H9 (cell line): ENCODE measurements around the gene P2RY8. TPM values are rescaled to one million over a fixed set of nuclear protein-coding genes. Genes with fewer than 3 reads are reported as not detected.
A peak's percentile ranks its signal among the peaks of the same experiment; 100 is the strongest.

Experiments
- DNase-seq: peaks from one replicate; pipeline ENCODE4 v3.0.0-alpha.2; 2017
- H2AFZ ChIP-seq: one replicate; pipeline ENCODE4 v1.6.1; 2013; ENCODE audit warnings: mild to moderate bottlenecking, low read length, control low read depth, moderate library complexity
- H2AK5ac ChIP-seq: 2 replicates; pipeline ENCODE4 v1.6.1; 2013; ENCODE audit warnings: low read length, control low read depth, mixed read lengths; ENCODE audit not compliant: insufficient read length
- H2BK120ac ChIP-seq: one replicate; pipeline ENCODE4 v1.6.1; 2013; ENCODE audit warnings: low read depth, mild to moderate bottlenecking, low read length, control low read depth, inconsistent platforms; ENCODE audit not compliant: poor library complexity, severe bottlenecking
- H2BK12ac ChIP-seq: 2 replicates; pipeline ENCODE4 v1.6.1; 2013; ENCODE audit warnings: low read length, control low read depth, mixed read lengths, low read depth; ENCODE audit not compliant: insufficient read length
- H2BK15ac ChIP-seq: 2 replicates; pipeline ENCODE4 v1.6.1; 2013; ENCODE audit warnings: low read depth, low read length, control low read depth
- H2BK20ac ChIP-seq: one replicate; pipeline ENCODE4 v1.6.1; 2013; ENCODE audit warnings: low read depth, mild to moderate bottlenecking, low read length, control low read depth, inconsistent platforms; ENCODE audit not compliant: poor library complexity, severe bottlenecking
- H2BK5ac ChIP-seq: 2 replicates; pipeline ENCODE4 v1.6.1; 2013; ENCODE audit warnings: low read length, control low read depth, mixed read lengths; ENCODE audit not compliant: insufficient read length
- H3K14ac ChIP-seq: 2 replicates; pipeline ENCODE4 v1.6.1; 2013; ENCODE audit warnings: low read length, control low read depth; ENCODE audit not compliant: insufficient read depth
- H3K18ac ChIP-seq: 2 replicates; pipeline ENCODE4 v1.6.1; 2013; ENCODE audit warnings: low read depth, mild to moderate bottlenecking, mixed read lengths, low read length, control low read depth; ENCODE audit not compliant: insufficient read length
- H3K23ac ChIP-seq: 2 replicates; pipeline ENCODE4 v1.6.1; 2013; ENCODE audit warnings: low read length, control low read depth, mixed read lengths, low read depth; ENCODE audit not compliant: insufficient read length
- H3K23me2 ChIP-seq: 2 replicates; pipeline ENCODE4 v1.6.1; 2013; ENCODE audit warnings: low read depth, mild to moderate bottlenecking, mixed read lengths, low read length, control low read depth; ENCODE audit not compliant: insufficient read length, poor library complexity, severe bottlenecking
- H3K27ac ChIP-seq: 2 replicates; pipeline ENCODE4 v1.5.1; 2013; ENCODE audit warnings: low read length, control low read depth, mixed read lengths, low read depth; ENCODE audit not compliant: insufficient read length
- H3K27me3 ChIP-seq: 2 replicates; pipeline ENCODE4 v1.6.1; 2013; ENCODE audit warnings: low read length, control low read depth, inconsistent platforms; ENCODE audit not compliant: insufficient read depth
- H3K4ac ChIP-seq: 2 replicates; pipeline ENCODE4 v1.6.1; 2013; ENCODE audit warnings: low read depth, mild to moderate bottlenecking, control low read depth, inconsistent platforms, low read length, moderate library complexity
- H3K4me1 ChIP-seq: 2 replicates; pipeline ENCODE4 v1.6.1; 2013; ENCODE audit warnings: low read length, control low read depth, inconsistent platforms; ENCODE audit not compliant: insufficient read depth
- H3K4me2 ChIP-seq: 2 replicates; pipeline ENCODE4 v1.6.1; 2013; ENCODE audit warnings: low read length, control low read depth, mixed read lengths; ENCODE audit not compliant: insufficient read length, insufficient read depth
- H3K56ac ChIP-seq: 2 replicates; pipeline ENCODE4 v1.6.1; 2013; ENCODE audit warnings: low read depth, mild to moderate bottlenecking, mixed read lengths, low read length, control low read depth; ENCODE audit not compliant: insufficient read length
- H3K79me1 ChIP-seq: 2 replicates; pipeline ENCODE4 v1.6.1; 2013; ENCODE audit warnings: low read depth, mild to moderate bottlenecking, moderate library complexity, low read length, control low read depth, inconsistent platforms; ENCODE audit not compliant: insufficient read depth, poor library complexity, severe bottlenecking
- H3K79me2 ChIP-seq: 2 replicates; pipeline ENCODE4 v1.6.1; 2013; ENCODE audit warnings: low read length, control low read depth, inconsistent platforms; ENCODE audit not compliant: insufficient read depth
- H3K9ac ChIP-seq: 2 replicates; pipeline ENCODE4 v1.6.1; 2013; ENCODE audit warnings: low read length, control low read depth, mixed read lengths; ENCODE audit not compliant: insufficient read length; ENCODE audit errors: extremely low read depth
- H3K9me3 ChIP-seq: one replicate; pipeline ENCODE4 v1.6.1; 2013; ENCODE audit warnings: low read depth, low read length, inconsistent platforms; ENCODE audit not compliant: control insufficient read depth
- H3T11ph ChIP-seq: one replicate; pipeline ENCODE4 v1.6.1; 2013; ENCODE audit warnings: mild to moderate bottlenecking, low read length, control low read depth, inconsistent platforms
- H4K20me1 ChIP-seq: one replicate; pipeline ENCODE4 v1.6.1; 2013; ENCODE audit not compliant: control insufficient read depth, insufficient read length, insufficient read depth
- H4K5ac ChIP-seq: 2 replicates; pipeline ENCODE4 v1.6.1; 2013; ENCODE audit warnings: low read depth, mild to moderate bottlenecking, mixed read lengths, low read length, control low read depth; ENCODE audit not compliant: insufficient read length
- H4K8ac ChIP-seq: replicated peaks from 2 replicates; pipeline ENCODE4 v1.6.1; 2013; ENCODE audit warnings: low read length, control low read depth, mixed read lengths, low read depth; ENCODE audit not compliant: insufficient read length
- H4K91ac ChIP-seq: 2 replicates; pipeline ENCODE4 v1.6.1; 2013; ENCODE audit warnings: low read depth, mild to moderate bottlenecking, moderate library complexity, mixed read lengths, low read length, control low read depth; ENCODE audit not compliant: insufficient read length
- H3K27ac Mint-ChIP-seq, 3 experiments: 2 replicates in 2 of 3; 3 replicates in 1 of 3; pipeline ENCODE4 v1.8.0; 2020 to 2021; ENCODE audit warnings: mixed read lengths in 3 of 3, mild to moderate bottlenecking in 1 of 3, moderate library complexity in 1 of 3
- H3K27me3 Mint-ChIP-seq: 2 replicates; pipeline ENCODE4 v1.8.0; 2021; ENCODE audit warnings: low read depth, mild to moderate bottlenecking, moderate library complexity, mixed read lengths
- H3K36me3 Mint-ChIP-seq, 3 experiments: 2 replicates in 2 of 3; 3 replicates in 1 of 3; pipeline ENCODE4 v1.8.0; 2020 to 2021; ENCODE audit warnings: low read depth in 3 of 3, mixed read lengths in 3 of 3; ENCODE audit not compliant: insufficient read depth in 1 of 3
- H3K4me1 Mint-ChIP-seq, 2 experiments: 2 replicates each; pipeline ENCODE4 v1.8.0; 2020; ENCODE audit warnings: mixed read lengths in 2 of 2
- H3K4me3 Mint-ChIP-seq, 2 experiments: 2 replicates in 1 of 2; 3 replicates in 1 of 2; pipeline ENCODE4 v1.8.0; 2020 to 2021; ENCODE audit warnings: mild to moderate bottlenecking in 2 of 2, mixed read lengths in 2 of 2, moderate library complexity in 1 of 2
- H3K9me3 Mint-ChIP-seq, 2 experiments: 2 replicates in 1 of 2; 3 replicates in 1 of 2; pipeline ENCODE4 v1.8.0; 2020; ENCODE audit warnings: mild to moderate bottlenecking in 2 of 2, mixed read lengths in 2 of 2, moderate library complexity in 1 of 2
- WGBS: extraction: QIAGEN DNeasy Blood & Tissue Kit; methylation state at CpG from one replicate; pipeline ENCODE4 v1.1.7; 2013; ENCODE audit warnings: missing lambda C conversion rate, low lambda C conversion rate, mixed read lengths; ENCODE audit not compliant: insufficient read length; ENCODE audit errors: extremely low coverage; 5-methylcytosine and 5-hydroxymethylcytosine counted together
- total RNA-seq: library from RNA; stranded (reverse); gene quantifications from 2 replicates; pipeline ENCODE4 v1.2.1, GENCODE V29; 2021
- TF ChIP-seq, protein P1 (sequence below): fragments of 200-600 bp; sonication (generic); conservative IDR thresholded peaks from 3 replicates; pipeline ENCODE4 v1.8.0; 2021; ENCODE audit warnings: antibody characterized with exemption, mild to moderate bottlenecking

Gene P2RY8
- total RNA-seq, 1 experiment from 2014 or later = not detected

DNA sequence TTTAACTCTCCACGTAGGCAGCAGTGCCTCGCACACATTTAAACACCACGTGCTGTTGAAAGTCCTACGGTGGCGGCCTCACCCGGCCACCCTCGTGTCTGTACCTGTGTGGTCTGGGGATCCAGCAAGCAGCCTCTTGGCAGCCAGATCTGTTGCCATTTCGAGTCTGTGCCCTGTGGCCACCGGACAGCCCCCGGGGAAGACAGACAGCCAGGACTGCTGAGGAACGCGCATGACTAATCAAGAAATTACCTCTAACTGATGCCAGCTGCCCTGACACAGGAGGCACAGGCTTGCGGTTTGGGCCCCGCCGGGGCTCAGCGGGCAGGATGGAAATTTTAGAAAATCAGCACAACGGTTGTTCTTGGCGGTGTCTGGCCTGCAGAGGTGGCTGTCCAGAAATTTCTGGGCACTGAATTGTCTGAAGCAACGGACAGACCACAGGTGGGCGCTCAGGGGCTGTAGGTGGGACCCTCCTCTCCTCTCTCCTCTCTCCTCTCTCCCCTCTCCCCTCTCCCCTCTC lies 68.7 kb downstream of the P2RY8 start:
- Histone ChIP-seq H3K9ac (no peak overlapping the region), H3K18ac (no peak overlapping the region), H3K27me3 (no peaks in the 10 kb centered on the region; the same call in 1 of the 2 replicates), H3K23me2 (no peaks in the 10 kb centered on the region), H3K79me2 (no peaks in the 10 kb centered on the region), H2BK20ac (no peak overlapping the region), H4K8ac (no peak overlapping the region), H3T11ph (no peak overlapping the region), H4K20me1 (no peaks in the 10 kb centered on the region), H2AFZ (no peak overlapping the region), H4K5ac (no peak overlapping the region), H3K4me1 (no peaks in the 10 kb centered on the region), H3K14ac (no peak overlapping the region), H2BK120ac (no peak overlapping the region), H2AK5ac (no peak overlapping the region), H3K79me1 (no peaks in the 10 kb centered on the region), H3K27ac (no peak overlapping the region), H2BK15ac (no peak overlapping the region), H3K56ac (no peak overlapping the region), H2BK12ac (no peak overlapping the region), H3K4ac (no peak overlapping the region), H4K91ac (no peak overlapping the region), H2BK5ac (no peak overlapping the region), H3K9me3 (no peaks in the 10 kb centered on the region), H3K23ac (no peak overlapping the region), H3K4me2 (no peak overlapping the region)
- peaks cover 2 to 12% of the 10 kb centered on the region in 2 experiments; a peak in 4 of 5 replicates for H3K9me3 Mint-ChIP-seq
- no peaks in the 10 kb centered on the region; a peak in 1 of 7 replicates for H3K36me3 Mint-ChIP-seq
- no peak overlapping the region for H3K4me3 Mint-ChIP-seq
- no CpG with 5 or more reads among the region's 20 CpGs for WGBS
- TF ChIP-seq, protein P1, sequence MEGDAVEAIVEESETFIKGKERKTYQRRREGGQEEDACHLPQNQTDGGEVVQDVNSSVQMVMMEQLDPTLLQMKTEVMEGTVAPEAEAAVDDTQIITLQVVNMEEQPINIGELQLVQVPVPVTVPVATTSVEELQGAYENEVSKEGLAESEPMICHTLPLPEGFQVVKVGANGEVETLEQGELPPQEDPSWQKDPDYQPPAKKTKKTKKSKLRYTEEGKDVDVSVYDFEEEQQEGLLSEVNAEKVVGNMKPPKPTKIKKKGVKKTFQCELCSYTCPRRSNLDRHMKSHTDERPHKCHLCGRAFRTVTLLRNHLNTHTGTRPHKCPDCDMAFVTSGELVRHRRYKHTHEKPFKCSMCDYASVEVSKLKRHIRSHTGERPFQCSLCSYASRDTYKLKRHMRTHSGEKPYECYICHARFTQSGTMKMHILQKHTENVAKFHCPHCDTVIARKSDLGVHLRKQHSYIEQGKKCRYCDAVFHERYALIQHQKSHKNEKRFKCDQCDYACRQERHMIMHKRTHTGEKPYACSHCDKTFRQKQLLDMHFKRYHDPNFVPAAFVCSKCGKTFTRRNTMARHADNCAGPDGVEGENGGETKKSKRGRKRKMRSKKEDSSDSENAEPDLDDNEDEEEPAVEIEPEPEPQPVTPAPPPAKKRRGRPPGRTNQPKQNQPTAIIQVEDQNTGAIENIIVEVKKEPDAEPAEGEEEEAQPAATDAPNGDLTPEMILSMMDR = no peak
- peaks cover 10 to 14% of the 10 kb centered on the region in 2 experiments for H3K4me1 Mint-ChIP-seq
- no peak overlapping the region; a peak in 1 of 7 replicates for H3K27ac Mint-ChIP-seq
- H3K27me3 Mint-ChIP-seq = peaks cover 6% of the 10 kb centered on the region
- DNase-seq = peak; percentile 25
